Loucy (cell line): ENCODE results near the gene ZFR2.

Experiments
- EZH2phosphoT487 ChIP-seq: fragments of 200-600 bp; IDR thresholded peaks from 2 replicates; pipeline ENCODE4 v1.6.1; 2018; ENCODE audit warnings: antibody characterized with exemption, mild to moderate bottlenecking, moderate library complexity, borderline replicate concordance
- TF ChIP-seq, protein P1 (sequence below): fragments of 200-600 bp; sonication (generic); conservative IDR thresholded peaks from 2 replicates; pipeline ENCODE4 v1.5.1; 2014; ENCODE audit warnings: mild to moderate bottlenecking, antibody characterized with exemption, low read length

DNA sequence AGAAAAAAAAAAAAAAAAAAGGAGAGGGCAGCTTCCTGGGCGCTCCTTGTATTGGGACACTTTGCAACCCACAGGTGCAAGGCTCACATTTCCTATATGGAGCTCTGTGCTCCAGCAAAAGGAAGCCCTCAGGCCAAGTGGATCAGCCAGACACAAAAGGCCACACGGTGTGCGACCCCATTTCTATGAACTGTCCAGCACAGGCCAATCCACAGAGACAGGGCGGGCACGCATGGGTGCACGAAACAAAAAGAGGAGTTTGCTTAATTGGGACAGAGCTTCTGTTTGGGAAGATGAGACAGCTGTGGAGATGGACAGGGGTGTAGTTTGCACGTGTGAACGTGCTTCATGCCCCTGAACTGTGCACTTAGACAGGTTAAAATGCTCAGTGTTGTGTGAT is 51.1 kb downstream of the ZFR2 start:
- TF ChIP-seq, protein P1, sequence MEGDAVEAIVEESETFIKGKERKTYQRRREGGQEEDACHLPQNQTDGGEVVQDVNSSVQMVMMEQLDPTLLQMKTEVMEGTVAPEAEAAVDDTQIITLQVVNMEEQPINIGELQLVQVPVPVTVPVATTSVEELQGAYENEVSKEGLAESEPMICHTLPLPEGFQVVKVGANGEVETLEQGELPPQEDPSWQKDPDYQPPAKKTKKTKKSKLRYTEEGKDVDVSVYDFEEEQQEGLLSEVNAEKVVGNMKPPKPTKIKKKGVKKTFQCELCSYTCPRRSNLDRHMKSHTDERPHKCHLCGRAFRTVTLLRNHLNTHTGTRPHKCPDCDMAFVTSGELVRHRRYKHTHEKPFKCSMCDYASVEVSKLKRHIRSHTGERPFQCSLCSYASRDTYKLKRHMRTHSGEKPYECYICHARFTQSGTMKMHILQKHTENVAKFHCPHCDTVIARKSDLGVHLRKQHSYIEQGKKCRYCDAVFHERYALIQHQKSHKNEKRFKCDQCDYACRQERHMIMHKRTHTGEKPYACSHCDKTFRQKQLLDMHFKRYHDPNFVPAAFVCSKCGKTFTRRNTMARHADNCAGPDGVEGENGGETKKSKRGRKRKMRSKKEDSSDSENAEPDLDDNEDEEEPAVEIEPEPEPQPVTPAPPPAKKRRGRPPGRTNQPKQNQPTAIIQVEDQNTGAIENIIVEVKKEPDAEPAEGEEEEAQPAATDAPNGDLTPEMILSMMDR: no peak
- TF ChIP-seq EZH2phosphoT487: no peak
